WTC11 (cell line): ENCODE data around the gene TAF10. TPM values are rescaled to one million over a fixed set of nuclear protein-coding genes. Genes with fewer than 3 reads are reported as not detected.

Source experiments
- ATAC-seq: fragments of 200-7000 bp; cut with Tn5 transposase; 2 replicates; pipeline ENCODE4 v1.10.0; 2021; ENCODE audit warnings: mild to moderate bottlenecking, moderate library complexity
- CTCF ChIA-PET: fragments of 300-600 bp; sonication (Branson Sonifier 250); formaldehyde crosslinking; loops from one replicate; lab custom pipeline; 2021; ENCODE audit warnings: antibody characterized with exemption; lab: Charles Lee
- POLR2A ChIA-PET: fragments of 350-600 bp; sonication (Branson Sonifier 250); formaldehyde crosslinking; loops from one replicate; lab custom pipeline; 2021; ENCODE audit warnings: antibody characterized with exemption; lab: Charles Lee
- DNase-seq: peaks from one replicate; pipeline ENCODE4 v3.0.0; 2021; ENCODE audit warnings: low spot score
- H3K27ac Mint-ChIP-seq: 2 replicates; pipeline ENCODE4 v1.8.0; 2021; ENCODE audit warnings: mixed read lengths
- H3K27me3 Mint-ChIP-seq: 2 replicates; pipeline ENCODE4 v1.8.0; 2021; ENCODE audit warnings: low read depth, mild to moderate bottlenecking, moderate library complexity, mixed read lengths
- H3K36me3 Mint-ChIP-seq: 2 replicates; pipeline ENCODE4 v1.8.0; 2021; ENCODE audit warnings: mixed read lengths
- H3K4me1 Mint-ChIP-seq: 2 replicates; pipeline ENCODE4 v1.8.0; 2022; ENCODE audit warnings: mixed read lengths
- H3K4me3 Mint-ChIP-seq: 2 replicates; pipeline ENCODE4 v1.8.0; 2021; ENCODE audit warnings: mild to moderate bottlenecking, moderate library complexity, mixed read lengths
- H3K9me3 Mint-ChIP-seq: 2 replicates; pipeline ENCODE4 v1.8.0; 2021; ENCODE audit warnings: mixed read lengths
- ATF1 ChIP-seq: sonication (generic); formaldehyde crosslinking; IDR thresholded peaks from 2 replicates; pipeline ENCODE4 v1.8.1; 2023; ENCODE audit warnings: mild to moderate bottlenecking, moderate library complexity, missing genetic modification reagents
- CREB1 ChIP-seq: sonication (generic); formaldehyde crosslinking; IDR thresholded peaks from 2 replicates; pipeline ENCODE4 v1.8.0; 2023; ENCODE audit warnings: mild to moderate bottlenecking, missing genetic modification reagents
- CREM ChIP-seq: sonication (generic); formaldehyde crosslinking; IDR thresholded peaks from 2 replicates; pipeline ENCODE4 v1.8.1; 2022; ENCODE audit warnings: mild to moderate bottlenecking, missing genetic modification reagents, moderate library complexity
- ETV6 ChIP-seq: sonication (generic); formaldehyde crosslinking; IDR thresholded peaks from 2 replicates; pipeline ENCODE4 v1.8.1; 2022; ENCODE audit warnings: mild to moderate bottlenecking, missing genetic modification reagents
- GTF2I ChIP-seq: fragments of 250-450 bp; sonication (Bioruptor Pico); conservative IDR thresholded peaks from 2 replicates; pipeline ENCODE4 v1.4.0; 2021; ENCODE audit warnings: mild to moderate bottlenecking
- IRF2 ChIP-seq: sonication (generic); formaldehyde crosslinking; IDR thresholded peaks from 2 replicates; pipeline ENCODE4 v1.8.0; 2022; ENCODE audit warnings: low read depth, missing genetic modification reagents, borderline replicate concordance
- JAZF1 ChIP-seq: fragments of 250-450 bp; sonication (Bioruptor Pico); IDR thresholded peaks from 2 replicates; pipeline ENCODE4 v1.9.0; 2021; ENCODE audit warnings: moderate library complexity, mild to moderate bottlenecking, inconsistent platforms
- NFATC4 ChIP-seq: fragments of 250-450 bp; sonication (Bioruptor Pico); IDR thresholded peaks from 2 replicates; pipeline ENCODE4 v1.9.0; 2021; ENCODE audit warnings: mild to moderate bottlenecking
- NFE2L1 ChIP-seq: sonication (generic); formaldehyde crosslinking; IDR thresholded peaks from 2 replicates; pipeline ENCODE4 v1.8.1; 2023; ENCODE audit warnings: missing genetic modification reagents
- NR1H2 ChIP-seq: sonication (generic); formaldehyde crosslinking; IDR thresholded peaks from 2 replicates; pipeline ENCODE4 v1.9.0; 2021; ENCODE audit warnings: mild to moderate bottlenecking, moderate library complexity, missing genetic modification reagents
- NR2C2 ChIP-seq: sonication (generic); formaldehyde crosslinking; IDR thresholded peaks from 2 replicates; pipeline ENCODE4 v1.8.0; 2022; ENCODE audit warnings: mild to moderate bottlenecking, missing genetic modification reagents
- OVOL2 ChIP-seq: fragments of 250-450 bp; sonication (Bioruptor Pico); IDR thresholded peaks from 2 replicates; pipeline ENCODE4 v1.9.0; 2021; ENCODE audit warnings: mild to moderate bottlenecking, borderline replicate concordance
- TEAD4 ChIP-seq: sonication (generic); formaldehyde crosslinking; IDR thresholded peaks from 2 replicates; pipeline ENCODE4 v1.8.0; 2022; ENCODE audit warnings: mild to moderate bottlenecking, missing genetic modification reagents
- ZNF232 ChIP-seq: sonication (generic); formaldehyde crosslinking; IDR thresholded peaks from 2 replicates; pipeline ENCODE4 v1.8.0; 2022; ENCODE audit warnings: mild to moderate bottlenecking, missing genetic modification reagents
- ZNF263 ChIP-seq: sonication (generic); formaldehyde crosslinking; IDR thresholded peaks from 2 replicates; pipeline ENCODE4 v1.8.1; 2022; ENCODE audit warnings: low read depth, mild to moderate bottlenecking, moderate library complexity, missing genetic modification reagents
- total RNA-seq: library from RNA; stranded (reverse); gene quantifications from 3 replicates; pipeline ENCODE4 v1.2.3, GENCODE V29; 2021
- TF ChIP-seq, protein P1 (sequence below): fragments of 200-600 bp; IDR thresholded peaks from 2 replicates; pipeline ENCODE4 v1.8.0; 2022; ENCODE audit warnings: antibody characterized with exemption
- TF ChIP-seq, protein P2 (sequence below): fragments of 250-450 bp; sonication (Bioruptor Pico); conservative IDR thresholded peaks from 2 replicates; pipeline ENCODE4 v1.9.0; 2021; ENCODE audit warnings: mild to moderate bottlenecking
- TF ChIP-seq, protein P3 (sequence below): sonication (generic); formaldehyde crosslinking; IDR thresholded peaks from 2 replicates; pipeline ENCODE4 v1.8.1; 2022; ENCODE audit warnings: low read depth, missing genetic modification reagents, borderline replicate concordance
- TF ChIP-seq, protein P4 (sequence below): sonication (generic); formaldehyde crosslinking; IDR thresholded peaks from 2 replicates; pipeline ENCODE4 v1.8.0; 2023; ENCODE audit warnings: missing genetic modification reagents, mild to moderate bottlenecking, borderline replicate concordance
- TF ChIP-seq, protein P5 (sequence below): fragments of 250-450 bp; sonication (Bioruptor Pico); IDR thresholded peaks from 2 replicates; pipeline ENCODE4 v2.1.2; 2022; ENCODE audit warnings: mild to moderate bottlenecking, moderate library complexity
- TF ChIP-seq, protein P6 (sequence below): sonication (generic); formaldehyde crosslinking; IDR thresholded peaks from 2 replicates; pipeline ENCODE4 v1.8.1; 2022; ENCODE audit warnings: missing genetic modification reagents, borderline replicate concordance

Gene TAF10
- total RNA-seq, 1 experiment from 2014 or later, result 165 TPM

DNA sequence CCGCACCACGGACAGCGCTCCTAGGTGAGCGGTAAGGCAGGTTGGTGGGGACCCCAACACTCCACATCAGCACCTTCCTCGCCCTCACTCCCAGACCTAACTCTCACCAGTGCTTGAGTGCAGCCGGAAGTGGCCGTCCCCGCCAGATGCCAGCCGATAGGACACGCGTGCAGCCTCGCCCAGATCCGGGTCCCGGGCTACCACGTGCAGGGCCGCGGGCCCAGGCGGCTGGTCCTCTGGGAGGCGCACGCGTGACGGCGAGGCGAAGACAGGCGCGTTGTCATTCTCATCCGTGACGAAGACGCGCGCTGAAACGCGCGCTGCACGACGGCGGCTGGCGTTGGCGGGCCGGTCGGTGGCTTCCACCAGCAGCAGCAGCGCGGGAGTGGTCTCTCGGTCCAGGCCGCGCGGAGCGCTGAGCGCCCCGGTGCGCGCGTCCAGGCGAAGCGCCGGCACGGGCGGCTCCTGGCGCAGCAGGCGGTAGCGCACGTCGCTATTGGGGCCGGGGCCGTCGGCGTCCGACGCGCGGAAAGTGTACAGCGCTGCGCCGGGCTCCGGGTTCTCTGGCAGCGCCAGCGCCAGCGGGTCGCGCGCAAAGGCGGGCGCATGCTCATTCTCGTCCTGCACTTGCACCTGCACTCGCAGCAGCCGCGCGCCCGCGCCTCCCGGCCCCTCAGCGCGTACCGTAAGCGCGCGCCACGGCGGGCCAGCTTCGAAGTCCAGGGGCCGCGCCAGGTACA lies 18.0 kb upstream of the TAF10 start (continued):
- TF ChIP-seq, protein P1, sequence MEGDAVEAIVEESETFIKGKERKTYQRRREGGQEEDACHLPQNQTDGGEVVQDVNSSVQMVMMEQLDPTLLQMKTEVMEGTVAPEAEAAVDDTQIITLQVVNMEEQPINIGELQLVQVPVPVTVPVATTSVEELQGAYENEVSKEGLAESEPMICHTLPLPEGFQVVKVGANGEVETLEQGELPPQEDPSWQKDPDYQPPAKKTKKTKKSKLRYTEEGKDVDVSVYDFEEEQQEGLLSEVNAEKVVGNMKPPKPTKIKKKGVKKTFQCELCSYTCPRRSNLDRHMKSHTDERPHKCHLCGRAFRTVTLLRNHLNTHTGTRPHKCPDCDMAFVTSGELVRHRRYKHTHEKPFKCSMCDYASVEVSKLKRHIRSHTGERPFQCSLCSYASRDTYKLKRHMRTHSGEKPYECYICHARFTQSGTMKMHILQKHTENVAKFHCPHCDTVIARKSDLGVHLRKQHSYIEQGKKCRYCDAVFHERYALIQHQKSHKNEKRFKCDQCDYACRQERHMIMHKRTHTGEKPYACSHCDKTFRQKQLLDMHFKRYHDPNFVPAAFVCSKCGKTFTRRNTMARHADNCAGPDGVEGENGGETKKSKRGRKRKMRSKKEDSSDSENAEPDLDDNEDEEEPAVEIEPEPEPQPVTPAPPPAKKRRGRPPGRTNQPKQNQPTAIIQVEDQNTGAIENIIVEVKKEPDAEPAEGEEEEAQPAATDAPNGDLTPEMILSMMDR, result no peak

DNA sequence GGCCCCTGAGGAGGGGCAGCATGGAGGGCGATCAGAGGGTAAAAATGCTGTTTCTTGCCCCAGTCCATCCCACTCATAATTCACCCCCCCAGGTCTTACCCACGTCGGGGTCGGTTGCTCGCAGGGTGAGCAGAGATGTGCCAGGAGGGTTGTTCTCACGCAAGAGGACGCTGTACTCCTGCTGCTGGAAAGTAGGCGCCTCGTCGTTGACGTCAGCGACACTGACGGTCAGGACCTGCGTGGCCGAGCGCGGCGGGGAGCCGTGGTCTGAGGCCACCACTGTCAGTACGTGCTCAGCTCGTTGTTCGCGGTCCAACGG lies 17.5 kb upstream of the TAF10 start:
- TF ChIP-seq, protein P2, sequence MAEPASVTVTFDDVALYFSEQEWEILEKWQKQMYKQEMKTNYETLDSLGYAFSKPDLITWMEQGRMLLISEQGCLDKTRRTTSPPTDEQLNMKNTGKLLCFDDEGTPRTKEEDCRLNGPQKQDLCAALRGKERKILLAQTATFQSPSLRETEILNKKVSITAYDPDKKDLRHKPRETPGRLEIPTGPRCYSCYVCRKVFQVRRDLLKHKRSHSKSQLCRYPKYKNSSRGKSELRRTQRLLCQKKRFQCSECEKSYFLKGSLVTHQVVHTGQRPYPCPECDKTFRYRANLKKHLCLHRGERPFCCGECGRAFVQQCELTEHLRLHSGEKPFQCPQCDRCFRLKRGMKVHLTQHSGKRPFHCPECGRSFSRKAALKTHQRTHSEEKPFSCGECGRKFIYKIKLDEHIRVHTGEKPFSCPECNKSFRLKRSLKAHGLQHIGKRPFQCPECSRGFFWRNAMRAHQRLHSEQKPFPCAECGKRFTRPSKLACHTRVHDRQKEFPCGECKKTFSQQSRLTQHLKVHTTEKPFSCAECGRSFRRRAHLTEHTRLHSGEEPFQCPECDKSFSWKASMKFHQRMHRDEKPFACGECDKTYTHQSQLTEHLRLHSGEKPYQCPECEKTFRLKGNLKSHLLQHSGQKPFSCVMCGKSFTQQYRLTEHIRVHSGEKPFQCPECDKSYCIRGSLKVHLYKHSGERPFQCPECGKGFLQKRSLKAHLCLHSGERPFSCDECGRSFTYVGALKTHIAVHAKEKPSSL (CRISPR knock-in tag), result no peak
- TF ChIP-seq NFE2L1 (CRISPR knock-in tag), result no peak
- no peak for TF ChIP-seq CREM
- TF ChIP-seq ZNF232 (CRISPR knock-in tag), result no peak
- TF ChIP-seq JAZF1, result no peak
- no peak for TF ChIP-seq NFATC4 (CRISPR knock-in tag)
- TF ChIP-seq ATF1 (CRISPR knock-in tag), result no peak
- TF ChIP-seq CREB1, result no peak
- TF ChIP-seq ZNF263, result no peak
- TF ChIP-seq, protein P3, sequence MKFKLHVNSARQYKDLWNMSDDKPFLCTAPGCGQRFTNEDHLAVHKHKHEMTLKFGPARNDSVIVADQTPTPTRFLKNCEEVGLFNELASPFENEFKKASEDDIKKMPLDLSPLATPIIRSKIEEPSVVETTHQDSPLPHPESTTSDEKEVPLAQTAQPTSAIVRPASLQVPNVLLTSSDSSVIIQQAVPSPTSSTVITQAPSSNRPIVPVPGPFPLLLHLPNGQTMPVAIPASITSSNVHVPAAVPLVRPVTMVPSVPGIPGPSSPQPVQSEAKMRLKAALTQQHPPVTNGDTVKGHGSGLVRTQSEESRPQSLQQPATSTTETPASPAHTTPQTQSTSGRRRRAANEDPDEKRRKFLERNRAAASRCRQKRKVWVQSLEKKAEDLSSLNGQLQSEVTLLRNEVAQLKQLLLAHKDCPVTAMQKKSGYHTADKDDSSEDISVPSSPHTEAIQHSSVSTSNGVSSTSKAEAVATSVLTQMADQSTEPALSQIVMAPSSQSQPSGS (CRISPR knock-in tag), result no peak
- TF ChIP-seq, protein P4, sequence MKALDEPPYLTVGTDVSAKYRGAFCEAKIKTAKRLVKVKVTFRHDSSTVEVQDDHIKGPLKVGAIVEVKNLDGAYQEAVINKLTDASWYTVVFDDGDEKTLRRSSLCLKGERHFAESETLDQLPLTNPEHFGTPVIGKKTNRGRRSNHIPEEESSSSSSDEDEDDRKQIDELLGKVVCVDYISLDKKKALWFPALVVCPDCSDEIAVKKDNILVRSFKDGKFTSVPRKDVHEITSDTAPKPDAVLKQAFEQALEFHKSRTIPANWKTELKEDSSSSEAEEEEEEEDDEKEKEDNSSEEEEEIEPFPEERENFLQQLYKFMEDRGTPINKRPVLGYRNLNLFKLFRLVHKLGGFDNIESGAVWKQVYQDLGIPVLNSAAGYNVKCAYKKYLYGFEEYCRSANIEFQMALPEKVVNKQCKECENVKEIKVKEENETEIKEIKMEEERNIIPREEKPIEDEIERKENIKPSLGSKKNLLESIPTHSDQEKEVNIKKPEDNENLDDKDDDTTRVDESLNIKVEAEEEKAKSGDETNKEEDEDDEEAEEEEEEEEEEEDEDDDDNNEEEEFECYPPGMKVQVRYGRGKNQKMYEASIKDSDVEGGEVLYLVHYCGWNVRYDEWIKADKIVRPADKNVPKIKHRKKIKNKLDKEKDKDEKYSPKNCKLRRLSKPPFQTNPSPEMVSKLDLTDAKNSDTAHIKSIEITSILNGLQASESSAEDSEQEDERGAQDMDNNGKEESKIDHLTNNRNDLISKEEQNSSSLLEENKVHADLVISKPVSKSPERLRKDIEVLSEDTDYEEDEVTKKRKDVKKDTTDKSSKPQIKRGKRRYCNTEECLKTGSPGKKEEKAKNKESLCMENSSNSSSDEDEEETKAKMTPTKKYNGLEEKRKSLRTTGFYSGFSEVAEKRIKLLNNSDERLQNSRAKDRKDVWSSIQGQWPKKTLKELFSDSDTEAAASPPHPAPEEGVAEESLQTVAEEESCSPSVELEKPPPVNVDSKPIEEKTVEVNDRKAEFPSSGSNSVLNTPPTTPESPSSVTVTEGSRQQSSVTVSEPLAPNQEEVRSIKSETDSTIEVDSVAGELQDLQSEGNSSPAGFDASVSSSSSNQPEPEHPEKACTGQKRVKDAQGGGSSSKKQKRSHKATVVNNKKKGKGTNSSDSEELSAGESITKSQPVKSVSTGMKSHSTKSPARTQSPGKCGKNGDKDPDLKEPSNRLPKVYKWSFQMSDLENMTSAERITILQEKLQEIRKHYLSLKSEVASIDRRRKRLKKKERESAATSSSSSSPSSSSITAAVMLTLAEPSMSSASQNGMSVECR (CRISPR knock-in tag), result no peak
- ChIA-PET CTCF (interaction anchor here (0.9 to 2.5 kb wide), 3 partner anchors 39 to 98 kb away, joined by 3 to 10 read pairs (median 4); partner anchors contain the start of gene MRPL17), POLR2A (interaction anchor here (1.2 kb wide), 1 partner anchor 10 kb away, joined by 4 read pairs; the partner anchor contains the start of gene TPP1)
- H3K36me3 Mint-ChIP-seq, result no peaks in the 10 kb centered on the region
- DNase-seq (no peak), ATAC-seq (no peak)
- peaks cover 8% of the 10 kb centered on the region; the same call in 1 of the 2 replicates for H3K4me1 Mint-ChIP-seq
- peaks cover 41% of the 10 kb centered on the region for H3K27me3 Mint-ChIP-seq
- no peak overlapping the region for H3K27ac Mint-ChIP-seq
- H3K4me3 Mint-ChIP-seq, result peak overlapping the region; percentile 55
- no peaks in the 10 kb centered on the region for H3K9me3 Mint-ChIP-seq

DNA sequence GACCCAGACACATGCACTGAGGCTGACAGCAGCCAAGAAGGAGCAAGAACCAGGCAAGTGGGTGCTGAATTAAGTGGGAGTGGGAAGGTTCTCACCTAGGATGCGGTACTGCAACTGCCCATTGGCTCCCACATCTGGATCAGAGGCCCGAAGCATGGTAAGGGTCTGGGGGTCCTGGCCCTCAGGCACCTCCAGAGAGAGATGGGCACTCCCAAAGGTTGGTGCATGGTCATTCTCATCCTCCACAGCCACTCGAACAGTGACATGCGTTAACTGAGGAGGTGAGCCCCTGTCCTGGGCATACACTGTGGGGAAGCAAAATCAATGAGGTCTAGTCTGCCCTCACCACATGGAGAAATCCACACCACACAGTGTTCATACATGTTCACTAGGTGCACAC lies 16.5 kb upstream of the TAF10 start:
- ATAC-seq (no peak), DNase-seq (no peak)
- H3K36me3 Mint-ChIP-seq, result no peaks in the 10 kb centered on the region
- ChIA-PET POLR2A (interaction anchor here (1.2 kb wide), 1 partner anchor 9 kb away, joined by 4 read pairs; the partner anchor contains the start of gene TPP1), CTCF (no interaction called here)
- H3K9me3 Mint-ChIP-seq, result no peaks in the 10 kb centered on the region
- peaks cover 41% of the 10 kb centered on the region for H3K27me3 Mint-ChIP-seq
- H3K4me1 Mint-ChIP-seq, result peaks cover 8% of the 10 kb centered on the region; the same call in 1 of the 2 replicates
- H3K27ac Mint-ChIP-seq, result no peak overlapping the region
- H3K4me3 Mint-ChIP-seq, result no peak overlapping the region
- TF ChIP-seq NR1H2 (CRISPR knock-in tag), result no peak
- no peak for TF ChIP-seq GTF2I (CRISPR knock-in tag)
- TF ChIP-seq, protein P5, sequence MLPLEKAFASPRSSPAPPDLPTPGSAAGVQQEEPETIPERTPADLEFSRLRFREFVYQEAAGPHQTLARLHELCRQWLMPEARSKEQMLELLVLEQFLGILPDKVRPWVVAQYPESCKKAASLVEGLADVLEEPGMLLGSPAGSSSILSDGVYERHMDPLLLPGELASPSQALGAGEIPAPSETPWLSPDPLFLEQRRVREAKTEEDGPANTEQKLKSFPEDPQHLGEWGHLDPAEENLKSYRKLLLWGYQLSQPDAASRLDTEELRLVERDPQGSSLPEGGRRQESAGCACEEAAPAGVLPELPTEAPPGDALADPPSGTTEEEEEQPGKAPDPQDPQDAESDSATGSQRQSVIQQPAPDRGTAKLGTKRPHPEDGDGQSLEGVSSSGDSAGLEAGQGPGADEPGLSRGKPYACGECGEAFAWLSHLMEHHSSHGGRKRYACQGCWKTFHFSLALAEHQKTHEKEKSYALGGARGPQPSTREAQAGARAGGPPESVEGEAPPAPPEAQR (CRISPR knock-in tag), result no peak
- TF ChIP-seq NR2C2 (CRISPR knock-in tag), result no peak
- TF ChIP-seq CREM, result no peak
- no peak for TF ChIP-seq OVOL2 (CRISPR knock-in tag)
- TF ChIP-seq, protein P6, sequence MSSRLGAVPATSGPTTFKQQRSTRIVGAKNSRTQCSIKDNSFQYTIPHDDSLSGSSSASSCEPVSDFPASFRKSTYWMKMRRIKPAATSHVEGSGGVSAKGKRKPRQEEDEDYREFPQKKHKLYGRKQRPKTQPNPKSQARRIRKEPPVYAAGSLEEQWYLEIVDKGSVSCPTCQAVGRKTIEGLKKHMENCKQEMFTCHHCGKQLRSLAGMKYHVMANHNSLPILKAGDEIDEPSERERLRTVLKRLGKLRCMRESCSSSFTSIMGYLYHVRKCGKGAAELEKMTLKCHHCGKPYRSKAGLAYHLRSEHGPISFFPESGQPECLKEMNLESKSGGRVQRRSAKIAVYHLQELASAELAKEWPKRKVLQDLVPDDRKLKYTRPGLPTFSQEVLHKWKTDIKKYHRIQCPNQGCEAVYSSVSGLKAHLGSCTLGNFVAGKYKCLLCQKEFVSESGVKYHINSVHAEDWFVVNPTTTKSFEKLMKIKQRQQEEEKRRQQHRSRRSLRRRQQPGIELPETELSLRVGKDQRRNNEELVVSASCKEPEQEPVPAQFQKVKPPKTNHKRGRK, result no peak
- no peak for TF ChIP-seq ETV6 (CRISPR knock-in tag)
- no peak for TF ChIP-seq TEAD4
- TF ChIP-seq IRF2 (CRISPR knock-in tag), result no peak
